GF-D8 (cell line): ENCODE data around the gene RARS1.
"Not testable (repeated sequence)": the region's sequence is repeated elsewhere in the genome, so short reads cannot be mapped to it uniquely, and the experiment has no call there.

ENCODE experiments used
- DNase-seq: peaks from one replicate; lab custom pipeline; 2025; lab: John Stamatoyannopoulos, UW

Gene RARS1

DNA sequence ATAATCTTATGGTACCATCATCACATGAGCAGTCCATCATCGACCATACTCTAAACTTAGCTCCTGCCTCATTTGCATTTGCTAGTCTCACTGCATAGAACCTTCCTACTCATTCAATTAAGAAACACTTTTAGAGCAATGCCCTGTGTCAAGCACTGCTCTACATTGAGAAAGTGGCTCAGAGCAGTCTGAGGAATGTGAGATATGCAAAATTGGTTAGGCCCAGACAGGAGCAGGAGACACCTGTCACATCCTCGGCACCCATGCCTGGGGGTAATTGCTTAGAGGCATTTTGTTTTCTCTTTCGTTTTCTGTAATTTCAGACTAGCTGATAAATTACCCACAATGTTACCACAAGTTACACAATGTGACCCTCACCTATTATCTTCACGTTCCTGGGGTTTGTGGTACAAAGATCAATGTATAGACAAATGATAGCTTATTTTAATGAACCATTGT is 4.9 kb upstream of the RARS1 start:
- DNase-seq = no peak

DNA sequence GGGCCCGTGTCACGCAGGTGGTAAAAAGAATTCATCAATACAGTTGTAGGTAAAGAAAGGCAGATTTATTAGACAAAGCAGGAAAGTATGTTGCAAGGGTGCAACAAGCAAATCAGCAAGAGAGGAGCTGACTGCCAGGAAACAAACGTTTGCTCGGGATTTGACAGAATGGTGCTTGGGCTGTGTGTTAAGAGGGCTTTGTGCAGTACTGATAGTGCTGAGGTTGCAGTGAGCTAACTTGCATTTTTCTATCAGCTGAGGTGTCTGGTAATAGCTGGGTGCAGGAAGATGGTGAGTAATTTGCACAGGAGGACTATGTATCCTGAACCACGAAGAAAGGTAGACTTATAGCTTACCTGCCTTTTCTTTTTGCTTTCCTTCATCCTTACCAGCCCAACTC is 3.9 kb upstream of the RARS1 start:
- DNase-seq = no peak

DNA sequence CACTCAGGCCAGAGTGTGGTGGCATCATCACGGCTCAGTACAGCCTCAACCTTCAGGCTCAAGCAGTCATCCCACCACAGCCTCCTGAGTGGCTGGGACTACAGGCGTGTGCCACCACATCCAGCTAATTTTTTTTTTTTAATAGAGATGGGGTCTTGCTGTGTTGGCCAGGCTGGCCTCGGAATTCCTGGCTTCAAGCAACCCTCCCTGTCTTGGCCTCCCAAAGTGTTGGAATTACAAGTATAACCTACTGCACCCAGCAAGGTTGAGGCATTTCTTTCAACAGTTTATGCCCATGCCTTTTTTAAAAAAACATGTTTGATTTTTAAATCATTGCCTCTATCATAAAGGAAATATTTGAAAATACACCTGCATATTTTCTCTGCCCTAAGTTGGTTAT is 2.8 kb downstream of the RARS1 start:
- no peak for DNase-seq

DNA sequence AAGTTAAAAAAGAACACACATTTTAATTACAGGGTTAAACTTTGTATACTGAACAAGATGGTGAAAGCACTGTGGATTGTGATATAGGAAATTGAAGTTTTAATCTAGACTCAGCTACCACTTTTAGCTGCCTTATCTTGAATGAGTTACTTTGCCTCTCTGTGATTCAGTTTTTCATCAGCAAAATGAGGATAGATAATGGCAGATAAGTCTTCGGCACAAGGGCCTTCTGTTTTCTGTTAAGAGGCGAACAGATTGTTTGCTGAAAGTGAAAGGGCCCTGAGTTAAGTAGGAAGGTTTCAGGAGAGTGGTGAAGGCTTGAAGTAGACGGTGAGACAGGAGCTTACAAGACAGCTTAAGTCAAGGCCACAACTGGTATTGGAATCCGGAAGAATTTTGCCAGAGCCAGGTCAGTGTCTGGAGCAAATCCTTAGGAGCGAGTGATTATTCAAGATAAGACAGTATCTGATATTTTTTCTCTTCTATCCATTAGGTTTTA is 7.8 kb downstream of the RARS1 start:
- no peak for DNase-seq

DNA sequence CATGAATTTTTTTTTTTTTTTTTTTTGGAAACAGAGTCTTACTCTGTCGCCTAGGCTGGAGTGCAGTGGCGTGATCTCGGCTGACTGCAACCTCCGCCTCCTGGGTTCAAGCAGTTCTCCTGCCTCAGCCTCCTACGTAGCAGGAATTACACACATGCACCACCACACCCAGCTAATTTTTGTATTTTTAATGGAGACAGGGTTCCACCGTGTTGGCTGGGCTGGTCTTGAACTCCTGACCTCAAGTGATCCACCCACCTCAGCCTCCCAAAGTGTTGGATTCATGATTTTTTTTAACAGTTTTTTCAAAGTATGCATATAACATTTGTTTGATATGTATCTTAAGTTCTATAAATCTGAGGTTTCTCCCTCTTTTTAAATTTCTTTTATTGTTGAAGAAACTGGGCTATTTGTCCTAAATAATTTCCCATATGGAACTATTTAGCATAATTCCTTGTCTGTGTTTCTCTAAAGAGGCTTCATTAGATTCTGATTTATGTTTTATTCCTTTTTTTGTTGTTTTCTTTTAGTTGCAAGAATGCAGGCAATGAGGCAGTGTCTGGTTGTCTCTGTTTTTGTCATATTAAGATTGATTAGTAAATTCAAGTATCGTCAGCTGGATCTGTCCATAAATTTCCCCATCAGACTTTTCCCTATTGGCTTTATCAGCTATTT is 16.4 kb downstream of the RARS1 start:
- DNase-seq = no peak

DNA sequence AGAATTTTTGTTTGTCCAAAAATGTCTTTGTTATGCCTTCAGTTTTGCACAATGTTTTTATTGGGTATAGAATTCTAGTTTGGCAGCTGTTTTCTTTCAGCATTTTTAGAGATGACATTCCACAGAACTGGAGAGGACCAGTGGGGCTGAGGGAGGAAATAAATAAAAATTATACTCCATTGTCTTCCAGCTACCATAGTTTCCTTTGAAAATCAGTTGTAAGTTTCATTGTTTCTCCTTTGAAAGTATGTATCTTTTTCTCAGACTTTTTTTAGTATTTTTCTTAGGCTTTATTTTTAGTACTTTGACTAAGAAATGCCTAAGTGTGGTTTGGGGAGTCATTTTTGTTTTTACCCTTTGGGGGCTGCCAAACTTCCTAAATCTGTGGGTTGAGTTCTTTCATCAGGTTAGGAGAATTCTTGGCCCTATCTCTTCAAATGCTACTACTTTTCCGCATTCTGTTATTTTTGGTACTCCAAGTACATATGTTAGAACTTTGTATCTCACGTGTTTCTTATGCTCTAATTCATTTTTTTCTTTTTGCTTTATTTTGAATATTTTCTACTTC is 27.7 kb downstream of the RARS1 start:
- no peak for DNase-seq

DNA sequence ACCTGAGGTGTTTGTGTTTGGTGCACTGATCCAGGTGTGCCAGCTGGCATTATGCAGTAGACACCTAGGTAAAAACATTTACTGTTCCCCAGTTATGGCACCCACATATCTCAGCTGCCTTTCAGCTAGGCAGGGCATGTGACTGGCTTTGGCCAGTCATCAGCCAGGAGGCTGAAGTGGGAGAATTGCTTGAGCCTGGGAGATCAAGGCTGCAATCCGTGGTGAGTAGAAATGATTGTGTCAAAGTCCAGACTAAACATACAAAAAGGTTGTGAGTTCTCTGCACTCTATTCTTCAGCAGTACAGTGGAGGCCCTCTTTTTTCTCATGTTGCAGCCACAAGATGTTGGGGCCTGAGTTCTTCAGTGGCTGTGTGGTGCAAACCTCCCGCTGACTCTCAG is 39.6 kb downstream of the RARS1 start:
- no peak for DNase-seq

DNA sequence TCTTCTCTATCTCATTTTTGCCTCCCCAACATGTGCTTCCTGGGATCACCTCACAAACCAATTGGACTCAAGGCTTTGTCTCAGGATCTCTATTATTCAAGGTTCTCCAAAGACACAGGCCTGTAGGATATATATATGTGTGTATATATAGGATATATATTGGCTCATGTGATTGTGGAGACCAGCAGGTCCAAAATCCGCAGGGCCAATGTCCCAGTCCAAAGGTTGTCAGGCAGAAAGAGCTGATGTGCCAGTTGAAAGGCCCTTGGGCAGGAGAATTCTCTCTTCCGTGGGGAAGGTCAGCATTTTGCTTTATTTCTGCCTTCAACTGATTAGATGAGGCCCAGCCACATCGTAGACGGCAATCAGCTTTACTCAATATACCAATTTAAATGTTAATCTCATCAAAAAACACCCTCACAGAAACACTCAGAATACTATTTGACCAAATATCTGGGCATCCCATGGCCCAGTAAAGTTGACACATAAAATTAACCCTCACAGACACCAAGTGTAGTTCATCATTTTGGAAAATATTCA is 41.6 kb downstream of the RARS1 start:
- no peak for DNase-seq

DNA sequence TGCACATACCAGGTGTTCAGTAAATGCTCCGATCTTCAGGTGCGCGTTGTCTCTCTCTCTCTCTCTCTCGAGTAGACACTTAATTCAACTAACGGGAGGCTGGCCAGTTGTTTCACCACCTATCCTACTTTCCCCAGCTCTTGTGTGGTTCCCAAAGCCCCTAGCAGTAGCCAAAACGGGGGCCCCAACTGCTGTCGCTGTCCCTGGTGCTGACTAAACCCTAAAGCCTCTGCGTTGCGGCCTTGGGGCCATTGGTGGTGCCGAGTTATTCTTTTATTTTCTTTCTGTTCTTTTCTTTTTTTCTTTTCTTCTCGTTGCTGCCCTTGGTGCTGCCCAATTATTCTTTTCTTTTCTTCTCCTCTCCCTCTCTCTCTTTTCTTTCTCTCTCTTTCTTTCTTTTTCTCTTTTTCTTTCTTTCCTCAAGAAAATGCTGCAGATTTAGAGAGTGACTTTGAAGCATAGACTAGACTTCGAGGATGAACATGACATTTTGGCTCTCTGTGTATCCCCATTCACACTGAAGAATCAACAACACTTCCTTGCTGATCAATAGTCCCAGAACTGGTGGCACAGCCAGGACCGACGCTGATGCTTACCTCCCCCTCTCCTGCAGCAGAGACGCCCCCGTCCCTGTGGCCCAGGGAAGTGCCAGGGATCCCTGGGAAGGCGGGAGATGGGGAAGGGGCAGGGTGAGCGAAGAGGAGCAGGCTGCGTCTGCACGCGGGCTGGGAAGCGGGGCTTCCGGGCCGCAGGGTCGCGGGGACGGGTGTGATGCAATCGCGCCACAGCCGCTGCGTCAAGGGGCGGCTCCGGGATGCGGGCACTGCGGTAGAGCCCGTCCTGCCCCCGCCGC is 42.5 kb downstream of the RARS1 start, which contains the start of gene FBLL1:
Gene FBLL1, plus strand, starts transcription at position 785 of the 853 bp plus-strand sequence. CDS start 200 bp downstream, outside the sequence.
- DNase-seq = no peak

DNA sequence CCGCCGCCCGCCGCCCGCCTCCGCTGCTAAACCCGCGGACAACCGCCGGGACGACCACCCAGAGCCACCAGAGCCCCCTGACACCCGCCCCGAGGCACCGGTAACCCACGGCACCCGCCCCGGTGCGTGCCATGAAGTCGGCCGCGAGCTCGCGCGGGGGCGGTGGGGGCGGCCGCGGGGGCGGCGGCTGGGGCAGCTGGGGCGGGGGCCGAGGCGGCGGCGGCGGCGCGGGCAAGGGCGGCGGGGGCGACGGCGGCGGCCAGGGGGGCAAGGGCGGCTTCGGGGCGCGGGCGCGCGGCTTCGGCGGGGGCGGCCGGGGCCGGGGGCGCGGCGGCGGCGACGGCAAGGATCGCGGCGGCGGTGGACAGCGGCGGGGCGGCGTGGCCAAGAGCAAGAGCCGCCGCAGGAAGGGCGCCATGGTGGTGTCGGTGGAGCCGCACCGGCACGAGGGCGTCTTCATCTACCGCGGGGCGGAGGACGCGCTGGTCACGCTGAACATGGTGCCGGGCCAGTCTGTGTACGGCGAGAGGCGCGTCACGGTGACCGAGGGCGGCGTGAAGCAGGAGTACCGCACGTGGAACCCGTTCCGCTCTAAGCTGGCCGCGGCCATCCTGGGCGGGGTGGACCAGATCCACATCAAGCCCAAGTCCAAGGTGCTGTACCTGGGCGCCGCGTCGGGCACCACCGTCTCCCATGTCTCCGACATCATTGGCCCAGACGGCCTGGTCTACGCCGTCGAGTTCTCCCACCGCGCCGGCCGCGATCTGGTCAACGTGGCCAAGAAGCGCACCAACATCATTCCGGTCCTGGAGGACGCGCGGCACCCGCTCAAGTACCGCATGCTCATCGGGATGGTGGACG is 43.3 kb downstream of the RARS1 start:
- DNase-seq = no peak

DNA sequence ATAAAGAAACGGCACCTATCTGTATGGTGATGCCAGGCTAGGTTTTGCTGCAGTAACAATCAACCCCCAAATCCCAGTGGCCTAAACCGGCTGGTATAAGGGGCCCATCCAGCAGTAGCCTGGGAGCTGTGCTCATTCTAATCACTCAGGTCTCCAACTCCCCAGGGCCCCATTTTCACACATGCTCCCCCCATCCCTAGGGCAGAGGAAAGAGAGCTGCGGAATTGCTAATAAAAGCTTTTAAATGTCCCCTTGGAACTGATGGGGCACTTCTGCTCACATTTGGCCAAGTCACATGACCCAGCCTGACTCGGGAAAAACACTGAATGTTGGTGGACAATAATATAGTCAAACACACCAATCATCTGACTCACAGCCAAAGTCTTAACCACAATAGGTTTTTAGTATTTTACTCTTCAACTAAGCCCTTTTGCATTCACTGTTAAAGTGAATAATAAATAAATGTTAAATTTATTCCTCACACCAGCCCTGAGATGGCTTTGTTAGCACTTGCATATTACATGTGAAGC is 44.4 kb downstream of the RARS1 start:
- DNase-seq = no peak

DNA sequence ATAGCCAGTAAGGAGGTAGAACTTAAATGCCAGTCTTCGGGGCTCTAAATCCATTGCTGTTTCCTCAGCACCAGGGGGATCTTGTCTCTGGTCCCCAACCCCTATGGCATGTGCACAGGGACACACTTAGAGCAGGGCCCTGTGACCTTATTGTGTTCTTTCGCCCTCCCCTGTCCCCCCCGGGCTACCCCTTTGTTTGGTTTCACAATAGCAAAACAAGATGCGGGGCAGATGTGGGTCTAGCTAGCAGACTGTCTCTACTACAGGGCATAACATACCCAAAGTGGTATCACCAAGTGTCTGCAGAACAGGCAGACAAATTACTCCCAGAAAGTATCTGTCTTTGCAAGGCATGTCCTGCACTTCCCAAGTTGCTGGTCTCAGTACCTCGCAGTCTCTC is 44.9 kb downstream of the RARS1 start:
- DNase-seq = no peak

DNA sequence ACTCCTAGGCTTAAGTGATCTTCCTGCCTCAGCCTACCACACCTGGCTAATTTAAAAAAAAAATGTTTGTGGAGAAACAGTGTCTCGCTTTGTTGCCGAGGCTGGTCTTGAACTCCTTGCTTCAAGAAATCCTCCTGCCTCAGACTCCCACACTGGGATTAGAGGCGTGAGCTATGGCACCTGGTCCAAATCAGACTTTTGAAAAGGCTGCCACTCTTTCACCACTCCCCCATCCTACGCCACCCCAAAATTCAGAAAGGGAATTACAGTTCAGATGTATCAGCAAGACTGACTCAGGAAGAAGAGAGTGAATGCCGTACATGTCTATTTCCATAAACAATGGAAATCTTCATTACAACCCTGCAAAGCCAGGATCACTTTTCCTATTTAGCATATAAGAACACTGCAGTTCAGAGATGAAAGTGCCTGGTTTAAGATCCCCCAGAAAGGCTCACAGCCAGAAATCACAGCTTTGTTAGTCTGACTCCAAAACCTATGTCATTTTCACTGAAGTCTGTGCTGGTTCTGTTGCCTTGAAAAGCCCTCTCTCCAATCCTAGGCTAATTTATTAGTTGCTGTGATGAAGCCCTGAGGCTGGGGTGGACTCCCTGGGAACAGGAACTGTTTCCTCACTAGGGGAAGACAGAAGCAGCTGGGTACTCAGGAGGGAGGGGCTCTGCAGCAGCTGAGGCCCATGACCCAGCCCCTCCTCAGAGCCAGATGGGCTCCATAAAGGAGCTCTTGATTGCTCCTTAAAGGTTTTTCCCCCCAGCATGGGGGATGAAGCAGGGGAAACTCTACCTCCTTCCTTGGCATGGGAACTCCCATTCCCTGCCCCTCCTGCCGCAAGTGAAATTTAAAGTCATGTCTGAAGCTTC is 46.0 kb downstream of the RARS1 start:
- no peak for DNase-seq

DNA sequence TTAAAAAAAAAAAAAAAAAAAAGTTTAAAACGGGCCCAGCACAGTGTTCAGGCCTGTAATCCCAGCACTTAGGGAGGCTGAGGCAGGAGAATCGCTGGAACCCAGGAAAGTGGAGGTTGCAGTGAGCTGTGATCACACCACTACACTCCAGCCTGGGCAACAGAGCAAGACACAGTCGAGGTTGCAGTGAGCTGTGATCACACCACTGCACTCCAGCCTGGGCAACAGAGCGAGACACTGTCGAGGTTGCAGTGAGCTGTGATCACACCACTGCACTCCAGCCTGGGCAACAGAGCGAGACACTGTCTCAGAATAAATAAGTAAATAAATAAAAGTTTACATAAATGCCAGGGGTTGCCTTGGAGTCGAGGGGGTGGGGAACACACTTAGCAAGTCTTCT is 48.1 kb downstream of the RARS1 start:
- DNase-seq = not testable (repeated sequence)

DNA sequence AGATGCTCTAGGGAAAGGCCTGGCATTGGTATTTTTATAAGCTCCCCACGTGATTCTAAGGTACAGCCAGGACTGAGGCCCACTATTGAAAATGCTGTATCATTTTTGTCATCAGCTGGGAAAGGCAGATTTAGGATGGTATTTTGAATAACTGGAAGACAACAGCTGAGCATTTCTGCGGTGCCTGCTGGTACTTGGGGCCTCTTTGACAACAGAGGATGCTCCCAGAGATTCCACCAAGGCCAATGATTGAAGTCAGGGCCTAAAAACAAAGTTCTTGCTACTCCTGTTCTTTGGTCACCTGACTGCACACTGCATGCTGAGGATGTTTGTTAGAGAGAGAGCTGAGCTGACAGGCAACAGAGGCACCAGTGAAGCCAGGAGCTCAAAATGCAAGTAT is 50.9 kb downstream of the RARS1 start:
- DNase-seq = no peak

DNA sequence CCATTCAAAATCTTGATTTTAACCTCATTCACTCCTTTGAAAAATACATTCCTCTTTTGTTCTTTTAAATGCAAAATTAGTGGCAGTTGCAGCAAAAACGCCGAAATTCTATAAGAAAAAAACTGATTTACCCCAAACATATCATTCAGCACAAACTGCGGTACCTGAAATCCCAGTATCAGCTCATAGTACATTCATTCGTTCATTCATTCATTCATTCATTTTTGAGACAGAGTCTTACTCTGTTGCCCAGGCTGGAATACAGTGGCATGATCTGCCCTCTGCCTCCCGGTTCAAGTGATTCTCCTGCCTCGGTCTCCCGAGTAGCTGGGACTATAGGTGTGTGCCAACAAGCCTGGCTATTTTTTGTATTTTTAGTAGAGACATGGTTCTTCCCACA is 63.3 kb downstream of the RARS1 start:
- DNase-seq = no peak

DNA sequence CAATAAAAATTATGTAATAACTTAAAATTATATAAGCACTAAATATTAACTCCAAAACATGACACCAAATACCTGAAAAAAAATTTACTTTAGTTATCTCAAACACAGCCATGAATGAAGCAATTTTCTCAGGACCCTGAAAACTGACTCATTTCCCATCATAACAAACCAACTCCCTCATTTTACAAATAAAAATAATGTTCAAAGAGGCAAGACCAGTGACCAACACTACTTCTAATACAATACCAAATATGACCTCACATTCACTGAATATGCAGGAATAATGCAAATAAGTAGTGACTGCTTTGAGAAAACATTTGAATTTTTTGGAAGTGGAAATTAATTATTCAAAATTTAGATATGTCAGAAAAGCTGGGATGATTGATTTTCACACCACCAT is 64.4 kb downstream of the RARS1 start:
- DNase-seq = no peak

DNA sequence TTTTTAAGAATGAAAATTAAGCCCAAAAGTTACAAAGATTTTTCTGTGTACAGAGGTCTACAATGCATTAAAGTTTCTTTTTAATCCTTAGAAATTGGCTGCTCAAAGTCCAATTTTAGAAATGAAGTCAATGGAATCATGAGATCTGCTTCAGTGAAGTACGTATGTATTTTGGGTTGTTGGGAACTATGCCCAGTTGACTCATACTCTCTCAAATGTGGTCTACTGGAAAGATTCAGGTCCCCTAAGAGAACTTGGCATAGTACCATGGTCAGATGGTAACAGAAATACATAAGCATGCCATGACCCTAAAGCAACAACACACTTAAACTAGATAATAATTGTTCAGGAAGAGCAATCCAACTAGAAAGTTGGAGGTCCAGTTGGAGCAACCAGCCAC is 65.9 kb downstream of the RARS1 start:
- no peak for DNase-seq

DNA sequence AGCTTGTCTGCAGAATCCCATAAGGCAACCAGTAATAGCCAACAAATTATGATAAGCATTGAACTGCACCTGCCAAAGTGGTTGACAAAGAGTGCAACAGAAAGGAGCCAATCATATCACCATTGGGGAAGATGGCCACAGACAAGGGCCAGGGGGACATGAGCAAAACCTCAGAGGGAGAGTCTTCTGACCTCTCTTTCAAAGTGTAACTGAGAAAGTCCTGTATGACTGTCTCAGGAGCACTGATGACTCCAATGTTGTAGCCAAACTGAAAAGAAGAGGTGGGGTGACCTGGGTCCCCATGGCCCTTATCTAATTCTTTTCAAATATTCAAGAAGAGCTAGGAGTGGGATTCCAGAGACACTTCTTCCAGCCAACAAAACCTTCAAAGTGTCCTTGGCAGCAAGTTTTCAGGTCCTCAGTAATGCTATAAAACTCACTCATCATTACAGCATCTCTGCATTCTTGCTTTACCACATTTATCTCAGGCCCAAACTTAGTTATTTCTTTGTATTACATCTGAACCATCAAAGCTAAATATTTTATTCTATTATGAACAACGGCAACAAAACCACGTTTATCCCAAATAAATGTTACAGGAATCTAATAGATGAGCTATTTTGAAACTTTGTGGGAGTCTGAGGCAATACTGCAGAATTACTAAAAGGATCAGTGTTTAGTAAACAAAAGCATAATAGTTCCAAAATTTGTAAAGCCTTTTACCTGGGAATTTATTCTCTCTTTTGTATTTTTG is 67.3 kb downstream of the RARS1 start:
- no peak for DNase-seq

DNA sequence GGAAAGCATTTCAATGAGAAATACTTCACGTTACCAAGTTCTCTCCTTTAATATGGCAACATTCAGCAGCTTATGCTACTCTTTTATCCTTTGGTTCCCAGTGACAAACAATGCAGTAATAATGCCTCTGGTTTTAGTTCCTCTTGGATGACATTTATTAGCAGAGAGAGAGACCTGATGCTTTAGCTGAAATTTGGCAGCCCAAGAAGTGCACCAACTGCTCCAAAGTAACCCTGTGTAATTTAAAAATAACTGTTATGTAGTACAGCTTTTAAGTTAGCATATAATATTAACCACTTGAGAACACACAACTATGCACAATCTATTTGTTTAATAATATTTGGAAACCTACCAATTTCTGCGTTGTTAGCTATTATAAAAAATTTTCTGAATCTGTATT is 71.1 kb downstream of the RARS1 start:
- no peak for DNase-seq
